B cell (primary cell): Measurements from ENCODE around the gene PHKA2. TPM values are rescaled to one million over a fixed set of nuclear protein-coding genes. Genes with fewer than 3 reads are reported as not detected.
"Not testable (repeated sequence)": the region's sequence is repeated elsewhere in the genome, so short reads cannot be mapped to it uniquely, and the experiment has no call there.

Experiments
- ATAC-seq: fragments of 200-7000 bp; cut with Tn5 transposase; one replicate; pipeline ENCODE4 v1.10.0; 2021; ENCODE audit warnings: low read depth, mild to moderate bottlenecking, moderate number of reproducible peaks, moderate library complexity
- CTCF ChIA-PET: fragments of 350-600 bp; sonication (Branson Sonifier 250); formaldehyde crosslinking; loops from one replicate; lab custom pipeline; 2021; ENCODE audit warnings: antibody characterized with exemption, inconsistent platforms; lab: Charles Lee
- POLR2A ChIA-PET: fragments of 350-600 bp; sonication (Branson Sonifier 250); formaldehyde crosslinking; loops from one replicate; lab custom pipeline; 2021; ENCODE audit warnings: antibody characterized with exemption; lab: Charles Lee
- DNase-seq: peaks from one replicate; pipeline ENCODE4 v3.0.0; 2013
- H2AFZ ChIP-seq: 2 replicates; pipeline ENCODE4 v1.6.1; 2012; ENCODE audit warnings: mild to moderate bottlenecking, low read depth, low read length; ENCODE audit not compliant: insufficient read depth, poor library complexity, severe bottlenecking
- H3K27ac ChIP-seq, 2 donors: 1 replicate in 1 of 2; 2 replicates in 1 of 2; pipeline ENCODE4 v1.5.1; 2012 to 2013; ENCODE audit warnings: low read length in 2 of 2, mild to moderate bottlenecking in 2 of 2, moderate library complexity in 1 of 2
- H3K27me3 ChIP-seq, 4 experiments: fragments of 200-600 bp in 1 of 4; sonication (generic) in 1 of 4; replicated peaks in 1 of 4; 1 replicate in 2 of 4; 2 replicates in 2 of 4; pipeline versions ENCODE4 v1.6.1 to v1.7.0; 2013 to 2016; ENCODE audit warnings: low read length in 3 of 4, mild to moderate bottlenecking in 2 of 4, mixed read lengths in 1 of 4, moderate library complexity in 1 of 4; ENCODE audit not compliant: insufficient read depth in 4 of 4, control insufficient read depth in 3 of 4; ENCODE audit errors: control extremely low read depth in 1 of 4
- H3K36me3 ChIP-seq, 2 experiments: replicated peaks in 1 of 2; 1 replicate in 1 of 2; 2 replicates in 1 of 2; pipeline versions ENCODE4 v1.6.1 to v1.7.1; 2013; ENCODE audit warnings: low read length in 1 of 2; ENCODE audit not compliant: insufficient read depth in 2 of 2, control insufficient read depth in 1 of 2; ENCODE audit errors: control extremely low read depth in 1 of 2, extremely low read depth in 1 of 2
- H3K4me1 ChIP-seq, 2 donors: fragments of 200-600 bp in 1 of 2; sonication (generic) in 1 of 2; 1 replicate in 1 of 2; 2 replicates in 1 of 2; pipeline versions ENCODE4 v1.5.1 to v1.6.1; 2013 to 2017; ENCODE audit warnings: low read length in 2 of 2; ENCODE audit not compliant: control insufficient read depth in 2 of 2, insufficient read depth in 2 of 2
- H3K4me2 ChIP-seq: replicated peaks from 2 replicates; pipeline ENCODE3; 2012; ENCODE audit warnings: mild to moderate bottlenecking, low read depth, low read length; ENCODE audit not compliant: poor library complexity, severe bottlenecking
- H3K4me3 ChIP-seq, 5 experiments: fragments of 200-600 bp in 1 of 5; sonication (generic) in 1 of 5; 1 replicate in 3 of 5; 2 replicates in 2 of 5; pipeline versions ENCODE4 v1.5.1 to v1.7.0; 2011 to 2016; ENCODE audit warnings: low read length in 4 of 5, mild to moderate bottlenecking in 4 of 5, low read depth in 2 of 5, control low read depth in 1 of 5, moderate library complexity in 1 of 5; ENCODE audit not compliant: insufficient read depth in 1 of 5; ENCODE audit errors: control extremely low read depth in 1 of 5, extremely low read depth in 1 of 5
- H3K79me2 ChIP-seq: fragments of 200-600 bp; sonication (generic); one replicate; pipeline ENCODE4 v1.6.0; 2016; ENCODE audit warnings: low read length; ENCODE audit not compliant: control insufficient read depth, insufficient read depth
- H3K9ac ChIP-seq: fragments of 200-600 bp; sonication (generic); 2 replicates; pipeline ENCODE4 v1.6.1; 2017; ENCODE audit warnings: mild to moderate bottlenecking, low read length, moderate library complexity
- H3K9me3 ChIP-seq, 3 donors: one replicate each; pipeline versions ENCODE4 v1.6.1 to v1.7.1; 2013; ENCODE audit warnings: low read length in 2 of 3; ENCODE audit not compliant: control insufficient read depth in 2 of 3, insufficient read depth in 1 of 3; ENCODE audit errors: control extremely low read depth in 1 of 3
- H4K20me1 ChIP-seq: 2 replicates; pipeline ENCODE4 v1.6.0; 2012; ENCODE audit warnings: mild to moderate bottlenecking, low read length; ENCODE audit not compliant: insufficient read depth, control insufficient read depth, poor library complexity, severe bottlenecking
- H3K27ac Mint-ChIP-seq: one replicate; pipeline ENCODE4 v1.8.0; 2021; ENCODE audit warnings: mixed read lengths
- H3K27me3 Mint-ChIP-seq: one replicate; pipeline ENCODE4 v1.8.0; 2021; ENCODE audit warnings: mixed read lengths
- H3K4me1 Mint-ChIP-seq: one replicate; pipeline ENCODE4 v1.8.0; 2021; ENCODE audit warnings: mixed read lengths
- H3K4me3 Mint-ChIP-seq: one replicate; pipeline ENCODE4 v1.8.0; 2021; ENCODE audit warnings: mixed read lengths
- H3K9me3 Mint-ChIP-seq: one replicate; pipeline ENCODE4 v1.8.0; 2022; ENCODE audit warnings: mixed read lengths; ENCODE audit not compliant: insufficient read depth
- EZH2 ChIP-seq: IDR thresholded peaks from 2 replicates; pipeline ENCODE4 v1.6.1; 2012; ENCODE audit warnings: borderline replicate concordance, low read depth, mild to moderate bottlenecking, moderate library complexity, low read length; ENCODE audit not compliant: insufficient read depth, poor library complexity, severe bottlenecking
- WGBS: methylation state at CpG from one replicate; pipeline ENCODE4 v1.1.5; 2013; ENCODE audit warnings: missing lambda C conversion rate; ENCODE audit not compliant: insufficient coverage; 5-methylcytosine and 5-hydroxymethylcytosine counted together
- intact Hi-C: fragments of 100-400 bp; cut with micrococcal nuclease; formaldehyde crosslinking; loops from one replicate; pipeline ENCODE4 v1.10.0; 2022
- polyA plus RNA-seq: library from polyadenylated mRNA; depleted of rRNA; stranded (reverse); fragments of >200 nt; gene quantifications from 2 replicates; pipeline ENCODE4 v1.2.3, GENCODE V29; 2012
- total RNA-seq, 2 donors: library from RNA; stranded (reverse); fragments of 120-200 nt in 1 of 2; gene quantifications; 1 replicate in 1 of 2; 2 replicates in 1 of 2; pipeline versions ENCODE4 v1.2.3 to v1.2.4, GENCODE V29; 2013 to 2022
- TF ChIP-seq, protein P1 (sequence below): fragments of 200-600 bp; IDR thresholded peaks from one replicate; pipeline ENCODE4 v1.8.0; 2022; ENCODE audit warnings: antibody characterized with exemption, mild to moderate bottlenecking

Gene PHKA2
- total and polyA plus RNA-seq, 2 donors (not counting 1 experiment from before 2014, with no cell fraction given), result 54.6 to 60.6 TPM

DNA sequence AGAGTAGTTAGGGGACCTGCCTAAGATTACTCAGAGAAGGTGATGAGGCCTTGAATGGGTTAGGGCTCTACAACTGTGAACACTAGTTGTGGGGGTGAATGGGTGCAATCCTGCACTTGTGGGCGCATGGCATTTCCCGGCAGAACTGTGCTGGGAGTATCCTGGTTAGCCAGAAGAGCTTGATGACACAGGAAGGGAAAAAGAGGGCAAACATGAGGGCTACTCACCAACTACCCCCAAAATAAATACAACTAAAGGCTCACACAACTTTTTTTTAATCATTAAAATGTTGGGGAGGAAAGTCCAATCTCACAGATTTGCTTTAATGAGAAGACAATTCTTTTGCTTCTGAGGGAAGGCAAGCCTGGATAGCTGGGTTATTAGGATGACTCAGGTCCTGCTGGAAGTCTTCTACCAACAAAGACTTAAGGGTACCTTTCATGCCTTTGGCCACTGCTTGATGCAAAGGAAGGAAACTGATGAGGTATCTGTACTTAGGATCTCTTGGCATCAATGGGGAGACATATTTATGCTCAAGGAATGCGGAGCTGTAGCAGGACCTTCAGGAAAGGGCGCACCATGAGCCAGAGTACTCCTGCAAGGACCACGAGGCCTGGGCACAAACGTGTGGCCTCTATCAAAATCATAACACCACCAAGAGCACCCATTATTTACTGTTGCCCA lies 2.6 kb downstream of the PHKA2 start:
- no peaks in the 10 kb centered on the region for H3K9me3 Mint-ChIP-seq
- H3K4me3 ChIP-seq, result no peak overlapping the region
- H3K27ac Mint-ChIP-seq, result no peak overlapping the region
- no peak overlapping the region for H3K27ac ChIP-seq
- 75% methylated on average over 1 of the region's 6 CpGs for WGBS
- no peaks in the 10 kb centered on the region for H3K36me3 ChIP-seq
- no peak overlapping the region for H2AFZ ChIP-seq
- intact Hi-C loops, result loop anchor here (5.0 kb wide), 1 partner anchor 1244 kb away; the partner anchor contains the start of gene SCML1
- peaks cover 11 to 14% of the 10 kb centered on the region in 2 donors for H3K4me1 ChIP-seq
- POLR2A ChIA-PET, result no interaction called here
- H3K9me3 ChIP-seq, result no peaks in the 10 kb centered on the region
- peaks cover 18% of the 10 kb centered on the region for H3K4me1 Mint-ChIP-seq
- no peaks in the 10 kb centered on the region for H3K27me3 Mint-ChIP-seq
- H3K9ac ChIP-seq, result no peak overlapping the region
- H3K27me3 ChIP-seq, result no peaks in the 10 kb centered on the region
- DNase-seq, result no peak
- H3K79me2 ChIP-seq, result peaks cover 34% of the 10 kb centered on the region
- H4K20me1 ChIP-seq, result no peaks in the 10 kb centered on the region
- ATAC-seq, result no peak
- TF ChIP-seq, protein P1, sequence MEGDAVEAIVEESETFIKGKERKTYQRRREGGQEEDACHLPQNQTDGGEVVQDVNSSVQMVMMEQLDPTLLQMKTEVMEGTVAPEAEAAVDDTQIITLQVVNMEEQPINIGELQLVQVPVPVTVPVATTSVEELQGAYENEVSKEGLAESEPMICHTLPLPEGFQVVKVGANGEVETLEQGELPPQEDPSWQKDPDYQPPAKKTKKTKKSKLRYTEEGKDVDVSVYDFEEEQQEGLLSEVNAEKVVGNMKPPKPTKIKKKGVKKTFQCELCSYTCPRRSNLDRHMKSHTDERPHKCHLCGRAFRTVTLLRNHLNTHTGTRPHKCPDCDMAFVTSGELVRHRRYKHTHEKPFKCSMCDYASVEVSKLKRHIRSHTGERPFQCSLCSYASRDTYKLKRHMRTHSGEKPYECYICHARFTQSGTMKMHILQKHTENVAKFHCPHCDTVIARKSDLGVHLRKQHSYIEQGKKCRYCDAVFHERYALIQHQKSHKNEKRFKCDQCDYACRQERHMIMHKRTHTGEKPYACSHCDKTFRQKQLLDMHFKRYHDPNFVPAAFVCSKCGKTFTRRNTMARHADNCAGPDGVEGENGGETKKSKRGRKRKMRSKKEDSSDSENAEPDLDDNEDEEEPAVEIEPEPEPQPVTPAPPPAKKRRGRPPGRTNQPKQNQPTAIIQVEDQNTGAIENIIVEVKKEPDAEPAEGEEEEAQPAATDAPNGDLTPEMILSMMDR, result no peak
- no peak for TF ChIP-seq EZH2
- no peak overlapping the region for H3K4me2 ChIP-seq
- CTCF ChIA-PET, result interaction anchor here (0.7 kb wide), 1 partner anchor 317 kb away, joined by 4 read pairs; no protein-coding TSS in a partner anchor
- no peak overlapping the region for H3K4me3 Mint-ChIP-seq

DNA sequence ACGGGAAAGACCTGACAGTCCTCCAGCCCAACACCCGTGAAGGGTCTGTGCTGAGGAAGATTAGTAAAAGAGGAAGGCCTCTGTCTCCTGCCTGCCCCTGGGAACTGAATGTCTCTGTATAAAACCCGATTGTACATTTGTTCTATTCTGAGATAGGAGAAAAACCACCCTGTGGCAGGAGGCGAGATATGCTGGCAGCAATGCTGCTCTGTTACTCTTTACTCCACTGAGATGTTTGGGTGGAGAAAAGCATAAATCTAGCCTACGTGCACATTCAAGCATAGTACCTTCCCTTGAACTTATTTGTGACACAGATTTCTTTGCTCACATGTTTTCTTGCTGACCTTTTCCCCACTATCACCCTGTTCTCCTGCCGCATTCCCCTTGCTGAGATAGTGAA lies 3.7 kb downstream of the PHKA2 start:
- WGBS, result 60% methylated on average over 1 of the region's 6 CpGs
- H3K27me3 ChIP-seq, H3K27me3 Mint-ChIP-seq, H3K4me3 ChIP-seq, H3K9me3 ChIP-seq, POLR2A ChIA-PET, DNase-seq, H3K27ac ChIP-seq, H3K4me2 ChIP-seq, H4K20me1 ChIP-seq, H3K4me3 Mint-ChIP-seq, ATAC-seq, H3K36me3 ChIP-seq, H3K9ac ChIP-seq, H3K27ac Mint-ChIP-seq, H2AFZ ChIP-seq, H3K9me3 Mint-ChIP-seq: not testable (repeated sequence)
- Histone ChIP-seq H3K79me2 (peaks cover 34% of the 10 kb centered on the region), H3K4me1 (peaks cover 9 to 12% of the 10 kb centered on the region in 2 donors)
- H3K4me1 Mint-ChIP-seq, result peaks cover 13% of the 10 kb centered on the region
- intact Hi-C loops, result loop anchor here (5.0 kb wide), 1 partner anchor 1243 kb away; the partner anchor contains the start of gene SCML1
- CTCF ChIA-PET, result interaction anchor here (0.7 kb wide), 1 partner anchor 316 kb away, joined by 4 read pairs; no protein-coding TSS in a partner anchor
